Activated CD8-positive, alpha-beta T cell treated with anti-CD3 and anti-CD28 coated beads for 36 hours (primary cell): ENCODE data around the gene PTCHD1. TPM values are rescaled to one million over a fixed set of nuclear protein-coding genes. Genes with fewer than 3 reads are reported as not detected.

Experiments
- ATAC-seq: fragments of 200-7000 bp; cut with Tn5 transposase; one replicate; pipeline ENCODE4 v1.10.0; 2021; ENCODE audit warnings: mild to moderate bottlenecking, moderate library complexity
- CTCF ChIA-PET: fragments of 350-600 bp; sonication (Branson Sonifier 250); formaldehyde crosslinking; loops from one replicate; lab custom pipeline; 2021; ENCODE audit warnings: antibody characterized with exemption; lab: Charles Lee
- POLR2A ChIA-PET: fragments of 350-600 bp; sonication (Branson Sonifier 250); formaldehyde crosslinking; loops from one replicate; lab custom pipeline; 2021; ENCODE audit warnings: antibody characterized with exemption; lab: Charles Lee
- DNase-seq: peaks from one replicate; pipeline ENCODE4 v3.0.0-alpha.2; 2020
- H3K27ac Mint-ChIP-seq: one replicate; pipeline ENCODE4 v1.8.0; 2021; ENCODE audit warnings: mild to moderate bottlenecking, mixed read lengths
- H3K27me3 Mint-ChIP-seq: one replicate; pipeline ENCODE4 v1.8.0; 2021; ENCODE audit warnings: mixed read lengths
- H3K36me3 Mint-ChIP-seq: one replicate; pipeline ENCODE4 v1.8.0; 2021; ENCODE audit warnings: low read depth, mixed read lengths
- H3K4me1 Mint-ChIP-seq: one replicate; pipeline ENCODE4 v1.8.0; 2021; ENCODE audit warnings: low read depth, mixed read lengths
- H3K4me3 Mint-ChIP-seq: one replicate; pipeline ENCODE4 v1.8.0; 2021; ENCODE audit warnings: mild to moderate bottlenecking, moderate library complexity, mixed read lengths
- H3K9me3 Mint-ChIP-seq: one replicate; pipeline ENCODE4 v1.8.0; 2021; ENCODE audit warnings: mixed read lengths
- CTCF ChIP-seq: fragments of 200-600 bp; IDR thresholded peaks from one replicate; pipeline ENCODE4 v1.8.0; 2022; ENCODE audit warnings: antibody characterized with exemption, mild to moderate bottlenecking
- intact Hi-C: fragments of 100-400 bp; cut with micrococcal nuclease; formaldehyde crosslinking; loops from one replicate; pipeline ENCODE4 v1.10.0; 2022
- total RNA-seq, 2 experiments: library from RNA; stranded (reverse); gene quantifications; one replicate each; pipeline ENCODE4 v1.2.3, GENCODE V29; 2021

Gene PTCHD1
- total RNA-seq, 2 experiments from 2014 or later = not detected

- POLR2A ChIA-PET = no interaction called here
- DNase-seq = no peak
- H3K27me3 Mint-ChIP-seq = no peaks in the 10 kb centered on the region
- intact Hi-C loops = no loop called here
- H3K9me3 Mint-ChIP-seq = no peaks in the 10 kb centered on the region
- no peaks in the 10 kb centered on the region for H3K4me1 Mint-ChIP-seq
- no peak overlapping the region for H3K4me3 Mint-ChIP-seq
- CTCF ChIA-PET = no interaction called here
- ATAC-seq = no peak
- H3K27ac Mint-ChIP-seq = no peak overlapping the region
- no peak for TF ChIP-seq CTCF
- no peaks in the 10 kb centered on the region for H3K36me3 Mint-ChIP-seq
Measured at GRCh38 chrX:23451266-23451665, 116.6 kb downstream of the PTCHD1 start.
